Brain microvascular endothelial cell (primary cell): ENCODE results near the gene COL27A1.

Source experiments
- DNase-seq: peaks from one replicate; pipeline ENCODE4 v3.0.0-alpha.2; 2020
- H3K27ac ChIP-seq: fragments of 250-450 bp; sonication (Bioruptor Pico); 2 replicates; pipeline ENCODE4 v1.5.1; 2020; ENCODE audit warnings: mild to moderate bottlenecking, moderate library complexity
- H3K27me3 ChIP-seq: fragments of 250-450 bp; sonication (Bioruptor Pico); replicated peaks from 2 replicates; pipeline ENCODE4 v1.5.1; 2020; ENCODE audit warnings: mild to moderate bottlenecking
- H3K36me3 ChIP-seq: fragments of 250-450 bp; sonication (Bioruptor Pico); replicated peaks from 2 replicates; pipeline ENCODE4 v1.5.1; 2020; ENCODE audit warnings: mild to moderate bottlenecking
- H3K4me3 ChIP-seq: 2 replicates; pipeline ENCODE4 v1.5.1; 2011; ENCODE audit warnings: low read depth, mild to moderate bottlenecking, control low read depth, low read length, moderate library complexity
- in situ Hi-C: cut with HindIII; loops from 2 replicates; pipeline ENCODE4 v1.10.0; 2017; ENCODE audit warnings: low sequenced_read_pairs, low pct_ligation_motif_present
- TF ChIP-seq, protein P1 (sequence below): IDR thresholded peaks from 2 replicates; pipeline ENCODE4 v1.5.1; 2011; ENCODE audit warnings: low read depth, mild to moderate bottlenecking, moderate library complexity, low read length, control low read depth, inconsistent platforms; ENCODE audit errors: missing control alignments

Gene COL27A1

DNA sequence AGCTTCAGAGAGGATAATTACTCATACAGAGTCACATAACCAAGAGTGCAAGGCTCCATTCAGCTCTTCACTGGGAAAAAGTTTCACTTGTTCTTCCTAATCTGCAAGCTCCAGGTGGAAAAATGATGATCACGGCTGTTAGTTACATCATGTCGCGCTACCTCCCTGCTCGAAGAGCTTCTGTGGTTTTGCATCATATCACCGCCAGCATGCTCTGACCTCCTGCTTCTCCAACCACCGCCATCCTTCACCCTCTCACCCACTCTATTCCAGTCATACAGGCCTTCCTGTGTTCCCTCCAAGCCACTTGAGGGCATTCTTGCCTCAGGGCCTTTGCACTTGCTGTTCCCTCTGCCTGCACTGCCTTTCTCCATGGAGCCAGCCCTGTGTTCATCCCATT, 47.1 kb downstream of the COL27A1 start:
- no peak overlapping the region for H3K27ac ChIP-seq
- DNase-seq, result no peak
- in situ Hi-C loops, result no loop called here
- H3K36me3 ChIP-seq, result no peaks in the 10 kb centered on the region
- H3K4me3 ChIP-seq, result no peak overlapping the region
- no peaks in the 10 kb centered on the region for H3K27me3 ChIP-seq
- TF ChIP-seq, protein P1, sequence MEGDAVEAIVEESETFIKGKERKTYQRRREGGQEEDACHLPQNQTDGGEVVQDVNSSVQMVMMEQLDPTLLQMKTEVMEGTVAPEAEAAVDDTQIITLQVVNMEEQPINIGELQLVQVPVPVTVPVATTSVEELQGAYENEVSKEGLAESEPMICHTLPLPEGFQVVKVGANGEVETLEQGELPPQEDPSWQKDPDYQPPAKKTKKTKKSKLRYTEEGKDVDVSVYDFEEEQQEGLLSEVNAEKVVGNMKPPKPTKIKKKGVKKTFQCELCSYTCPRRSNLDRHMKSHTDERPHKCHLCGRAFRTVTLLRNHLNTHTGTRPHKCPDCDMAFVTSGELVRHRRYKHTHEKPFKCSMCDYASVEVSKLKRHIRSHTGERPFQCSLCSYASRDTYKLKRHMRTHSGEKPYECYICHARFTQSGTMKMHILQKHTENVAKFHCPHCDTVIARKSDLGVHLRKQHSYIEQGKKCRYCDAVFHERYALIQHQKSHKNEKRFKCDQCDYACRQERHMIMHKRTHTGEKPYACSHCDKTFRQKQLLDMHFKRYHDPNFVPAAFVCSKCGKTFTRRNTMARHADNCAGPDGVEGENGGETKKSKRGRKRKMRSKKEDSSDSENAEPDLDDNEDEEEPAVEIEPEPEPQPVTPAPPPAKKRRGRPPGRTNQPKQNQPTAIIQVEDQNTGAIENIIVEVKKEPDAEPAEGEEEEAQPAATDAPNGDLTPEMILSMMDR, result no peak

DNA sequence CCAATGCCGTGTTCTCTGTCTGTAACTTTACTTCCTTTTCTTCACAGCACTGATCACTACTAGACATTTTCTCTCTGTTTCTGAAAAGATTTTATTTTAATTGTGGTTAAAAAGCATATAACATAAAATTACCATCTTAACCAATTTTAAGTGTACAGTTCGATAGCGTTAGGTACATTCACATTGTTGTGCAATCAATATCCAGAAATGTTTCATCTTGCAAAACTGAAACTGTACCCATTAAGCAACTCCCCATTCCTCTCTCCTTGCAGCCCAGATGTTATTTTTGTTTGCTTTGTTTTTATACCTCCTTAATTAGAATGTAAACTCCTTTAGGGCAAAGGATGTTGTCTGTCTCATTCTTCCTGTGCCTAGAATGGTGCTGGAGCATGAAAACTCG, 47.5 kb downstream of the COL27A1 start:
- in situ Hi-C loops, result no loop called here
- Histone ChIP-seq H3K36me3 (no peaks in the 10 kb centered on the region), H3K27me3 (no peaks in the 10 kb centered on the region), H3K4me3 (no peak overlapping the region), H3K27ac (no peak overlapping the region)
- TF ChIP-seq, protein P1, result no peak
- no peak for DNase-seq

DNA sequence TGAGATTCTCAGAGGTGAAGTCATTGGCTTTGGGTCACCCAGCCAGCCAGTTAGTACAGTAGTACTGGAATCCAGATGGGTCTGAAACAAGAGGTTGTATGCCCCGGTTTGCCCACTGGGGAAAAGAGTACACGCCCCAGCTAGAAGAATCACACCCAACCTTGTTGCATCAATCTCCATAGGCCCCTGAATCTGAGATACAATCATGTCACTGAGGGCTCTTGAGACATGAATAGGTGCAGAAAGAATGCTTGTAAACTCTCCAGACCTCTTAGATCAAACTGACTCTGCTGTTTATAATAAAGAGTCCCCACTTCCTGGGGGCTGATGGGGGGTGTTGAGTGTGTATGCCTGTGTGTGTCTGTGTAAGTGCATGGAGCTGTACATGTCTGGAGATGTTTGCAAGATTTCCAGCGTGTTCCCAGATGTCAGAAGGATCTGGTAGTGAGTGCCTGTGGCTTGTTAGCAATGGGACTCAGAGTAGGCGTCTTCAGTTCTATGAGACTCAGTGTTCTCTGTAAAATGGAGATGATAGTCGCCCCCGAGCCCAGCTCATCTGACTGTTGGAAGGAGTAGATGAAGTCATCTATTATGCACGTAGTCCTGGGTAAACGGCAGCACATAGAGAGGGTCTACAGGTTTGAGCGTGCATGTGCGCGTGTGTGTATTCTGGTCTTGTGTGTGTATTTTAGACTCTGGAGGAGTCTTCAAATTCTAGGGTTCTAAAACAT, 48.2 kb downstream of the COL27A1 start:
- H3K27me3 ChIP-seq, result no peaks in the 10 kb centered on the region
- DNase-seq, result no peak
- no peak overlapping the region for H3K4me3 ChIP-seq
- TF ChIP-seq, protein P1, result no peak
- in situ Hi-C loops, result no loop called here
- H3K36me3 ChIP-seq, result no peaks in the 10 kb centered on the region
- no peak overlapping the region for H3K27ac ChIP-seq

DNA sequence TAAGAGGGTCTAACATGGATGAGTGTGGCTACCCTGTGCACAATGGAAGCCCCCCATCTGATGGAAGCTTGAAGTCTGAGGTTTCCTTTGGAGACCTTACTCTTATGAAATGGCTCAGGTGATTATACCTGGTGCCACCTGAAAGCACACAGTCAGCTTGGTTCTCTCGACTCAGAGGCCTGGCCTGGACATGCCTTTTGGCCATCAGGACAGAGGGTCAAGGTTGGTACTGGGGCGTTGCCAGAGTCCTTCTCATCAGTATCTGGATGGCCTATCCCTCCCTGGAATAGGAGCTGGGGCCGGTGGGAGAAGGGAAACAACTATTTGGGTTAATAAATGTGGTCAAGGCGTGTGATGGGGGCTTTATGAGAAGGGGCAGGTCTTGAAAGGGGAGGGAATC, 48.9 kb downstream of the COL27A1 start:
- no peak overlapping the region for H3K4me3 ChIP-seq
- H3K27me3 ChIP-seq, result no peaks in the 10 kb centered on the region
- DNase-seq, result no peak
- in situ Hi-C loops, result no loop called here
- no peaks in the 10 kb centered on the region for H3K36me3 ChIP-seq
- TF ChIP-seq, protein P1, result no peak
- H3K27ac ChIP-seq, result no peak overlapping the region

DNA sequence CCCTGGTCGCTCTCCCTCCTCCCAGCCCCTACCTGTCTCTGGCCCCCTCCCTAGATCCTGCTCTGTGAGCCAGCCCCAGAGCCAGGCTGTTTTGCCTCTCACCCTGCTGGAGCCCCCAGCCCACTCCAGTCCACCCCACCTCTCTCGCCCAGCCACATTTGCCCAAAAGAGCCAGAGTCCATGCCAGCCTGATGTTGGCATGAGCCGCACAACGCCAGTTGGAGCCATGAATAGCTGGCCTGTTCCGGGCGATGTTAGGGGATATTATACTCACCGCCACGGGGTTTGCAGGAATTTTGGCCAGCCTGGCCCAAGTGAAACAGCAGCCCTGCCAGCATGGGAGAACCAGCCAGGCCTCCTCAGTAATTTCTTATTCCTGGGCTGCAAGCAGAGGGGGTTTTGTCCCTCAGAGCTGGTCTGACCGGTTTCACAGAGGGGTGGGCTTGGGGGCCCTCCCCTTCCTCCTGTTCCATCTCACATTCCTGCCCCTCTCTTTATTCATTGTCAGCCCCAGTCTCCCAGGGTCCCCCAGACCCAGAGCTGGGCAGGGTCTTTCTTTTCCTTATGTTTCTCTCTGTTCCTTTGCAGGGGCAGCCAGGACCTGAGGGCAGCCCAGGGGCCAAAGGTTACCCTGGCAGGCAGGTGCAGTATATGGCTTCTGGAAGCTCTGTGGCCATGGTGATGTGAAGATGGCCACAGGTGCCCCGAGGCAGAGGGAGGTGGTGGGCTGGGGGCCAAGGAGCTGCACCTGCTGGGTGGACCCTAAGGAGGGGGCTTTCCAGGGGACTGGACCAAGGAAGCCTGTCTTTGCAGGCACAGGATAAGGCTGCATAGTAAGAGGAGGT, 50.1 kb downstream of the COL27A1 start:
- in situ Hi-C loops, result no loop called here
- TF ChIP-seq, protein P1, result no peak
- DNase-seq, result no peak

More for the DNA sequence above, 50.1 kb downstream of the COL27A1 start:
- Histone ChIP-seq H3K27ac (no peak overlapping the region), H3K36me3 (no peaks in the 10 kb centered on the region), H3K27me3 (no peaks in the 10 kb centered on the region), H3K4me3 (no peak overlapping the region)
